Measurements from ENCODE around the gene RPS28.
"Not testable (repeated sequence)": the region's sequence is repeated elsewhere in the genome, so short reads cannot be mapped to it uniquely, and the experiment has no call there.

The RPS28 gene

GRCh38 chr19:8342684-8343482 lies 21.6 kb downstream of the RPS28 start, which contains the start of gene KANK3:
KANK3 (minus strand) TSS chr19:8343262; CDS start chr19:8337828, 5,434 bp downstream.
- DNase-seq (ENCODE audit: low read depth in 2 of 2) = peak; percentile 81

GRCh38 chr19:8343483-8343844 lies 22.2 kb downstream of the RPS28 start:
- no peak for DNase-seq (ENCODE audit: low read depth in 2 of 2)

DNA sequence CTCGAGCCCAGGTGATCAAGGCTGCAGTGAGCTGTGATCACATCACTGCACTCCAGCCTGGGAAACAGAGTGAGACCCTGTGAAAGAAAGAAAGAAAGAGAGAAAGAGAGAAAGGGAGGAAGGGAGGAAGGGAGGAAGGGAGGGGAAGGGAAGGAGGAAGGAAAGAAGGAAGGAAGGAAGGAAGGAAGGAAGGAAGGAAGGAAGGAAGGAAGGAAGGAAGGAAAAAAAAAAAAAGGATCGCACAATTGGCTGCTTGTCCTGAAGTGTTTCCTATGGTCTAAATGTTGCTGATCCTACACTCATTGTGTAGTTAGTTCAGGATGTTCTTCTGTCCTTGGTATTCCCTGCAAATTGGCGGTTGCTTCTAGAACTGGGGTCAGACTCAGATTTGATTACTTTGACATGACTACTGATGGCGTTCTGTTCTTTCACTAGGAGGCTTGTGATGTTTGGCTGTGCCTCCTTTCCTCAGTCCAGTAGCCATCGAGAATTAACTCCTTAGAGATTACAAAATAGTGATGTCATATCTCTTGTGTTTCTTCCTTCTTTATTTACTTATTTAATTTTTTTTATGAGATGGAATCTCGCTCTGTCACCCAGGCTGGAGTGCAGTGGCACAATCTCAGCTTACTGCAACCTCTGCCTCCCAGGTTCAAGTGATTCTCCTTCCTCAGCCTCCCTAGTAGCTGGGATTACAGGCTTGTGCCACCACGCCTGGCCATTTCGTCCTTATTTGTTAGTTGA lies 28.5 kb downstream of the RPS28 start:
- not testable (repeated sequence) for DNase-seq (ENCODE audit: low read depth in 2 of 2)

- DNase-seq (ENCODE audit: low read depth in 2 of 2) = no peak
Measured at GRCh38 chr19:8352134-8352827, 31.0 kb downstream of the RPS28 start.

DNA sequence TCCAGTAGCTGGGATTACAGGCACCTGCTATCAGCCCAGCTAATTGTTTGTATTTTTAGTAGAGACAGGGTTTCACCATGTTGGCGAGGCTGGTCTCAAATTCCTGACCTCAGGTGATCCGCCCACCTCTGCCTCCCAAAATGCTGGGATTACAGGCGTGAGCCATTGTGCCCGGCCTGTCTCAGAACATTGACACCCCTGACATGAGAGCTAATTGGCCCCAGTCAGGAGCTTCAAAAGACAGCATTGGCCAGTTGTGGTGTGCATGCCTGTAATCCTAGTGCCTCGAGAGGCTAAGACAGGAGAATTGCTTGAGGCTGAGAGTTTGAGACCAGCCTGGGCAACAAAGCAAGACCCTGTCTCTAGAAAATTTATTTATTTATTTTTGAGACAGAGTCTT lies 31.5 kb downstream of the RPS28 start:
- DNase-seq (ENCODE audit: low read depth in 2 of 2) = not testable (repeated sequence)

DNA sequence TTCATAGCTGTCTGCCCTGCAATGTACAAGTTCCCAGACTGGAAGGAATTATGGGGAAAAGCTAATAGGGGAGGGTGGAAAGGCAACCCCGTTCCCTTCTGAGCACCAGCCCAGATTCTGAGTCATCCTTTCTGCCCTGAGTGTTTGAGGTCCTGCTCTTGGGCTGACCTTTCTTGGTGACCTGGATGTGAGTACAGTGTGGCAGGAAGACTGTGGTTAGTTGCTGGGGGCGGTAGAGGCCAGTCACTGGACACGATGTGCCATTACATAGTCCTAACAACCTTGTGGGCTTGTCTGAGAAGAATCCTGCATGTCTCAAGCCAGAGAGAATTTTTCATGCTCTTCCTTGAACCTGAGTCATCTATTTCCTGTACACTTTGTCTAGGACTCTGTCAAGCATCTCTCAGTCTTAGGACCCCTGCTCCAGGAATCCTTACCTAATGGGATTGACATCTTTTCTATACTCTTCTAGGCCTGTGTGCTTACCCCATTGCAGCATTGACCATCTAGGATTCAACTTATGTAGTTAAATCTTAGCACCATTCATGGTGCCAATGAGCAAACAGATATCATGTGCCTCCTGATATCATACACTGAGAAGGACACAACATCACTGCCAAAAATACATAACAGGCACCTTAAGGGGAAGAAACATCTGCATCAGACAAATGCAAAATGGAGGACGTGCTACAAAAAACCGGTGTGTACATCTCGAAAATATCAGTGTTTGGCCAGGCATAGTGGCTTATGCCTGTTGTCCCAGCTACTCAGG lies 34.5 kb downstream of the RPS28 start:
- no peak for DNase-seq (ENCODE audit: low read depth in 2 of 2)

DNA sequence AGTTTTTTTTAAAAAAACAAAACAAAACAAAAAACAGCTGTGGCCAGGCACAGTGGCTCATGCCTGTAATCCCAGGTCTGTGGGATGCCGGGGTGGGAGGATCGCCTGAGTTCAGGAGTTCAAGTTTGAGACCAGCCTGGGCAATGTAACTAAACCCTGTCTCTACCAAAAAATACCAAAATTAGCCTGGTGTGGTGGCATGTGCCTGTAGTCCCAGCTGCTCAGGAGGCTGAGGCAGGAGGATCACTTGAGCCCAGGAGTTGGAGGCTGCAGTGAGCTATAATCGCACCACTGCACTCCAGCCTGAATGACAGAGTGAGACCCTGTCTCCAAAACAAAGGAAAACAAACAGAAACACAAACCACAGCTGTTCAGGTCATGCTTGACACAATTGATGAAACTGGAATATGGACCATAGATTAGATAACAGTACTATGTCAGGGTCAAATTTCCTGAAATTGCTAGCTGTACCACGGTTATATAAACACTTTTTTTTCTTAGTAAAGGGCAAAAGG lies 35.8 kb downstream of the RPS28 start:
- no peak for DNase-seq (ENCODE audit: low read depth in 2 of 2)

GRCh38 chr19:8358948-8359347 lies 37.7 kb downstream of the RPS28 start:
- DNase-seq (ENCODE audit: low read depth in 2 of 2) = no peak

GRCh38 chr19:8360196-8360595 lies 38.9 kb downstream of the RPS28 start:
- no peak for DNase-seq (ENCODE audit: low read depth in 2 of 2)

- DNase-seq (ENCODE audit: low read depth in 2 of 2) = no peak
Measured at GRCh38 chr19:8361921-8362793, 40.9 kb downstream of the RPS28 start.

GRCh38 chr19:8363803-8364771 lies 42.8 kb downstream of the RPS28 start, which contains the start of gene ANGPTL4:
ANGPTL4 (plus strand) TSS chr19:8364155; CDS start chr19:8364322, 167 bp downstream.
- DNase-seq (ENCODE audit: low read depth in 2 of 2) = no peak

- no peak for DNase-seq (ENCODE audit: low read depth in 2 of 2)
Measured at GRCh38 chr19:8366121-8366581, 44.9 kb downstream of the RPS28 start.

DNA sequence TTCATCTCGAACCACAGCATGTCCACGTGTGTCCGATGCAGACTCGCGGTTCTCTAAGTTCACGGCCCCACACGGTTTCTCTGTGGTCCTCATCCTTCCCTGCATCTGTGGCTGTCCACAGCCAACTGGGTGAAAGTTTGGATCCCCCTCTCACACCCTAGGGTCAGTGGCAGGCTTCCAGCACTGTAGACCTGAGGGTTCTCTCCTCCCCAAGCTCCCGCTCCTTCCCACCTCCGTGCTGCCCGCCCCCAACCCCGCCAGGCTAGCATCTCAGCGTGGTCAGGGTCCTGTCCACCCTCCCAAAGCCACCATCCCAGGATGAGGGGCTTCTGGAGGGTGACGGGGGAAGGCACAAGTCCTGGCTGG lies 45.6 kb downstream of the RPS28 start:
- DNase-seq (ENCODE audit: low read depth in 2 of 2) = no peak

GRCh38 chr19:8367327-8368001 lies 46.2 kb downstream of the RPS28 start:
- DNase-seq (ENCODE audit: low read depth in 2 of 2) = no peak

- no peak for DNase-seq (ENCODE audit: low read depth in 2 of 2)
Measured at GRCh38 chr19:8370176-8371010, 49.1 kb downstream of the RPS28 start.

DNA sequence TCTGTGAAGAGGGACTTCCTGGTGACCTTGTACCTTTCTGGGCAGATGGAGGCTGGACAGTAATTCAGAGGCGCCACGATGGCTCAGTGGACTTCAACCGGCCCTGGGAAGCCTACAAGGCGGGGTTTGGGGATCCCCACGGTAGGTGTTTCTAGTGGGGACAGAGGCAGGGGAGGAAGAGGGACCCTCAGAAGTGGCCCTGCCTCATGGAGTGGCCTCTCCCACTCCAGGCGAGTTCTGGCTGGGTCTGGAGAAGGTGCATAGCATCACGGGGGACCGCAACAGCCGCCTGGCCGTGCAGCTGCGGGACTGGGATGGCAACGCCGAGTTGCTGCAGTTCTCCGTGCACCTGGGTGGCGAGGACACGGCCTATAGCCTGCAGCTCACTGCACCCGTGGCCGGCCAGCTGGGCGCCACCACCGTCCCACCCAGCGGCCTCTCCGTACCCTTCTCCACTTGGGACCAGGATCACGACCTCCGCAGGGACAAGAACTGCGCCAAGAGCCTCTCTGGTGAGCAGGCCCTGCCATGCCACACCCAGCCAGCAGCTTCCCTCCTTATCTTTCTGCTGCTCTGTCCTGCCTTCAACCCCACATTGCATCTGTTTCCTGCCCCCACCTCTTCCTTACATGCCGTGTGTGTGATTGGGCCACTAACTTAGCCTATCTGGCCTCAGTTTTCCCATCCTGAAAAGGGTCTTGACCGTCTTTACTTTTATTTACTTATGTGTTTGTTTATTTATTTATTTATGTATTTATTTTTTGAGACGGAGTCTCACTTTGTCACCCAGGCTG lies 49.9 kb downstream of the RPS28 start:
- no peak for DNase-seq (ENCODE audit: low read depth in 2 of 2)
